ENCODE results near the gene LUZP2.

LUZP2 gene

DNA sequence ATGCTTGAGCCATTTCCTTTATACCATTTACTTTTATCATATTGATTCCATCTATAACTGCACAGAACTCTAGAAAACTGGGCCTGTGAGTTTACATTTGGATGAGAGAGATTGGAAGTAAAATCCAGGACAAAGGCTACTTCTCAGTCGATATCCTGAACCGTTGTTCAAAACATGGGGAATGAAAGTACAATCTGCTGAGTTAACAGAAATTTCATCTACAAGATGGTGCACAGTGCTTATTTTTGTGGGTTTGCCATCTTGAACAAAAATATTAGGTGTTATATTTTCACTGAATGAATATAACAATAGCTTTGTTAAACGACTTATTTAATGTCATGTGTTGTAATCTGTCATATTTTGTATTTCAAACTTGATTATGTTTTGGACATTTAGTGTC is 622.6 kb downstream of the LUZP2 start:
- no peak overlapping the region for H3K27ac ChIP-seq (ENCODE audit: low read depth, low read length, severe bottlenecking)
- WGBS, 2 experiments (ENCODE audit: insufficient coverage in 2 of 2) = 96 to 100% methylated on average over 1 to 2 of the region's 3 CpGs
- H3K4me3 ChIP-seq (ENCODE audit: extremely low read depth, insufficient read depth, low read length, poor library complexity, severe bottlenecking) = no peak overlapping the region
- no peaks in the 10 kb centered on the region for H3K4me1 ChIP-seq (ENCODE audit: control insufficient read depth, insufficient read depth, low read length, poor library complexity, severe bottlenecking)
- H3K9me3 ChIP-seq (ENCODE audit: control insufficient read depth, low read length) = no peaks in the 10 kb centered on the region
- H3K36me3 ChIP-seq (ENCODE audit: control insufficient read depth, insufficient read depth, low read length) = no peaks in the 10 kb centered on the region

Measured in mesodermal cell (in vitro differentiated cells).